Fibroblast of lung (primary cell): ENCODE data around the gene CLIC4.

Experiments used
- CTCF ChIP-seq, 2 donors: IDR thresholded peaks in 1 of 2; conservative IDR thresholded peaks in 1 of 2; 1 replicate in 1 of 2; 2 replicates in 1 of 2; pipeline ENCODE4 v1.5.1; 2011 to 2012; ENCODE audit warnings: low read length in 2 of 2, control low read depth in 1 of 2, inconsistent platforms in 1 of 2, low read depth in 1 of 2, mild to moderate bottlenecking in 1 of 2
- EZH2 ChIP-seq: IDR thresholded peaks from 2 replicates; pipeline ENCODE4 v1.5.1; 2012; ENCODE audit warnings: low read length, control low read depth, mild to moderate bottlenecking; ENCODE audit errors: missing control alignments

DNA sequence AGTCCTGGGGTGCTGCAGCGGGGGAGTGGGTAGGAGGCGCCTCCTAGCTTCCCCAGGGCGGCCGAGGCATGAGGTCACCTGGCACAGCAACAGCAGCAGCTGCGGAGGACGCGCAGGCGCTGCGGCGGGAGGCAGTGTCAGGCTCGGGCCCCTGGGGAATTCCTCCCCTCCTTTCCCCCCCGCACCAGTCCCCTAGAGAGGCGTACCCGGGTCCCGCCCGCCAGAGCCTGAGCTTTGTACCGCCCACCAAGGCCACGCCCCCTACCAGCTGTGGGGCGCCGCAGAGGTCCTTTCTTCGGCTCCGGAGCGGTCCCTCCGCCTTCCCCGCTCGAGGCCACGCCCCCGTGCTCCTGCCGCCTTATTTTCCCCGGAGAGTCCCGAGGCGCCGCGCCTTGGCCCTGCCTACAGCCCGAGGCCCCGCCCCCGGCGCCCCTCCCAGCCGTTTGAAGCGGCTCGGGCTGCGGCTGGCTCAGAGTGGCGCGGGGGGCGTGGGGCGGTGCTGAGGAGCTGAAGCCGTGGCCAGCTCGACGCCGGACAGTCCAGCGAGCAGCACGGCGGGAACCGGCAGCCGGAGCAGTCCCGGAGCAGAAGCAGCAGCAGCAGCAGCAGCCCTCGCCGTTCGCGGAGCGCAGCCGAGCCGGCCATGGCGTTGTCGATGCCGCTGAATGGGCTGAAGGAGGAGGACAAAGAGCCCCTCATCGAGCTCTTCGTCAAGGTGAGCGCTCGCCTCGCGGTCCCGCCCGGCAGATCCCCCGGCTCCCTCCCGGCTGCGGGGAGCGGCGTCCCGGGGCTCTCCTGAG lies at the start of gene CLIC4:
- TF ChIP-seq CTCF (conservative IDR thresholded peaks at IDR 0.05 in 1 of 2, IDR thresholded peaks at IDR 0.05 in 1 of 2; ENCODE audit: low read depth in 1 of 2, low read length in 2 of 2) (peak in 1 of 2 donors; percentile 24), EZH2 (no peak)
